GM21447 (cell line): ENCODE results near the gene TAF6L.
A peak's percentile ranks its signal among the peaks of the same experiment; 100 is the strongest.
"Not testable (repeated sequence)": the region's sequence is repeated elsewhere in the genome, so short reads cannot be mapped to it uniquely, and the experiment has no call there.

Source experiments
- ATAC-seq: cut with Tn5 transposase; IDR thresholded peaks from one replicate; pipeline ENCODE4 v1.9.1; 2021; ENCODE audit not compliant: unreplicated experiment

TAF6L gene

GRCh38 chr11:62771144-62772021 lies at the start of gene TAF6L:
Gene TAF6L (plus strand): TSS chr11:62771396. CDS start chr11:62775784, 4,388 bp downstream.
- ATAC-seq, result peak; percentile 77

- ATAC-seq, result no peak
These were observed 49.2 kb upstream of the TAF6L start for GRCh38 chr11:62721994-62722393.

GRCh38 chr11:62724171-62724570 lies 47.0 kb upstream of the TAF6L start:
- no peak for ATAC-seq

GRCh38 chr11:62725646-62726045 lies 45.5 kb upstream of the TAF6L start:
- no peak for ATAC-seq

GRCh38 chr11:62726156-62726914 lies 44.9 kb upstream of the TAF6L start:
- no peak for ATAC-seq

- no peak for ATAC-seq
These were observed 44.4 kb upstream of the TAF6L start for GRCh38 chr11:62726915-62727164.

GRCh38 chr11:62727165-62727871 lies 43.9 kb upstream of the TAF6L start, which contains the start of gene HNRNPUL2:
Gene HNRNPUL2 (minus strand): TSS chr11:62727457. CDS start chr11:62727156, 301 bp downstream.
- peak; percentile 59 for ATAC-seq

GRCh38 chr11:62727872-62728170 lies 43.4 kb upstream of the TAF6L start:
- ATAC-seq, result peak; percentile 52

- peak; percentile 20 for ATAC-seq
These were observed 42.8 kb upstream of the TAF6L start, which contains the start of gene TTC9C for GRCh38 chr11:62728171-62728988. Gene TTC9C (plus strand): TSS chr11:62728486. CDS start chr11:62728849, 363 bp downstream.

GRCh38 chr11:62730076-62730475 lies 41.1 kb upstream of the TAF6L start:
- not testable (repeated sequence) for ATAC-seq

- no peak for ATAC-seq
These were observed 38.4 kb upstream of the TAF6L start for GRCh38 chr11:62732830-62733229.

GRCh38 chr11:62737196-62737595 lies 34.0 kb upstream of the TAF6L start:
- ATAC-seq, result no peak

- ATAC-seq, result no peak
These were observed 23.6 kb upstream of the TAF6L start for GRCh38 chr11:62747475-62748160.

GRCh38 chr11:62749931-62750330 lies 21.3 kb upstream of the TAF6L start:
- ATAC-seq, result not testable (repeated sequence)

GRCh38 chr11:62752177-62752785 lies 18.9 kb upstream of the TAF6L start:
- ATAC-seq, result no peak

- no peak for ATAC-seq
These were observed 18.0 kb upstream of the TAF6L start for GRCh38 chr11:62752994-62753735.

- ATAC-seq, result peak; percentile 94
These were observed 17.2 kb upstream of the TAF6L start, which contains the start of gene ZBTB3 for GRCh38 chr11:62753736-62754603. Gene ZBTB3 (minus strand): TSS chr11:62754160. CDS start chr11:62753664, 496 bp downstream.

GRCh38 chr11:62755086-62755615 lies 16.0 kb upstream of the TAF6L start:
- ATAC-seq, result no peak
